Glutamatergic neuron (in vitro differentiated cells): Measurements from ENCODE around the gene SPDYE2. TPM values are rescaled to one million over a fixed set of nuclear protein-coding genes. Genes with fewer than 3 reads are reported as not detected.

Experiments
- total RNA-seq: library from RNA; stranded (reverse); fragmentation: NEBNext Ultra II Directional; extraction: Animal tissue kit (Norgen Biotek cat#: 25700); gene quantifications from one replicate; pipeline ENCODE4 v1.2.1, GENCODE V29; 2021; ENCODE audit not compliant: unreplicated experiment

The SPDYE2 gene
- total RNA-seq, 1 donor from 2014 or later: not detected

Other genes starting within 250 kb of the SPDYE2 start
- gene SPDYE6, start 194.8 kb upstream of the SPDYE2 start, total RNA-seq: not detected
- gene PRKRIP1, start 154.9 kb upstream of the SPDYE2 start, total RNA-seq: 31.0 TPM
- gene ORAI2, start 117.7 kb upstream of the SPDYE2 start, total RNA-seq: 31.8 TPM
- 9.8 TPM for gene ALKBH4, start 86.4 kb upstream of the SPDYE2 start, total RNA-seq
- 37.0 TPM for gene LRWD1, start 86.2 kb upstream of the SPDYE2 start, total RNA-seq
- gene POLR2J, start 72.3 kb upstream of the SPDYE2 start, total RNA-seq: 28.4 TPM
- 40.1 TPM for gene RASA4B, start 33.4 kb upstream of the SPDYE2 start, total RNA-seq
- 11.4 TPM for gene UPK3BL2, start 7.5 kb upstream of the SPDYE2 start, total RNA-seq
- gene POLR2J3, start 21.4 kb downstream of the SPDYE2 start, total RNA-seq: 32.5 TPM
- gene RASA4, start 65.5 kb downstream of the SPDYE2 start, total RNA-seq: 102 TPM
- 21.9 TPM for gene UPK3BL1, start 91.6 kb downstream of the SPDYE2 start, total RNA-seq
- not detected for gene SPDYE2B, start 99.1 kb downstream of the SPDYE2 start, total RNA-seq
- 13.4 TPM for gene POLR2J2, start 120.4 kb downstream of the SPDYE2 start, total RNA-seq
- gene FAM185A, start 197.8 kb downstream of the SPDYE2 start, total RNA-seq: 8.5 TPM